SK-N-SH (cell line): Measurements from ENCODE around the gene CTBP2.

Experiments
- CTCF ChIP-seq: fragments of 200-600 bp; sonication (generic); IDR thresholded peaks from 2 replicates; pipeline ENCODE4 v1.6.1; 2017; ENCODE audit warnings: antibody characterized with exemption, mild to moderate bottlenecking, moderate library complexity
- ELF1 ChIP-seq: IDR thresholded peaks from 2 replicates; pipeline ENCODE4 v1.4.0; 2012
- JUND ChIP-seq: IDR thresholded peaks from 2 replicates; pipeline ENCODE4 v1.4.0; 2012
- POLR2AphosphoS5 ChIP-seq: IDR thresholded peaks from 2 replicates; pipeline ENCODE4 v1.6.1; 2012; ENCODE audit warnings: low read depth, low read length
- RAD21 ChIP-seq: IDR thresholded peaks from 2 replicates; pipeline ENCODE4 v1.6.1; 2012; ENCODE audit warnings: mild to moderate bottlenecking, low read length
- REST ChIP-seq: IDR thresholded peaks from 2 replicates; pipeline ENCODE4 v1.6.1; 2012; ENCODE audit warnings: mild to moderate bottlenecking, low read depth, low read length, moderate library complexity
- YY1 ChIP-seq: IDR thresholded peaks from 2 replicates; pipeline ENCODE4 v1.4.0; 2012; ENCODE audit warnings: low read depth, mild to moderate bottlenecking

- TF ChIP-seq REST = no peak
- no peak for TF ChIP-seq CTCF
- no peak for TF ChIP-seq ELF1
- TF ChIP-seq RAD21 = no peak
- TF ChIP-seq POLR2AphosphoS5 = no peak
- TF ChIP-seq JUND = no peak
- no peak for TF ChIP-seq YY1
These were observed 139.5 kb downstream of the CTBP2 start for GRCh38 chr10:125020871-125021270.
